Activated effector memory CD4-positive, alpha-beta T cell treated with Interleukin-2 at 50 U/mL for 16 hours (primary cell): ENCODE measurements around the gene RYR2.

Source experiments
- DNase-seq: peaks from one replicate; pipeline ENCODE4 v3.0.0-alpha.2; 2020

Gene RYR2

GRCh38 chr1:237033061-237033460 lies 8.9 kb upstream of the RYR2 start:
- DNase-seq: no peak

GRCh38 chr1:237033804-237034203 lies 8.2 kb upstream of the RYR2 start:
- DNase-seq: no peak

- no peak for DNase-seq
These were observed 6.2 kb upstream of the RYR2 start for GRCh38 chr1:237035759-237036158.

- DNase-seq: no peak
These were observed 3.8 kb upstream of the RYR2 start for GRCh38 chr1:237038211-237038610.

- DNase-seq: no peak
These were observed 1.2 kb upstream of the RYR2 start for GRCh38 chr1:237040823-237041222.

GRCh38 chr1:237041461-237041794 lies 556 bp upstream of the RYR2 start:
- DNase-seq: no peak

- no peak for DNase-seq
These were observed 525 bp downstream of the RYR2 start for GRCh38 chr1:237042526-237042891.

- DNase-seq: no peak
These were observed 1.1 kb downstream of the RYR2 start for GRCh38 chr1:237042892-237043576.

- DNase-seq: no peak
These were observed 2.1 kb downstream of the RYR2 start for GRCh38 chr1:237043846-237044636.

- DNase-seq: no peak
These were observed 3.5 kb downstream of the RYR2 start for GRCh38 chr1:237045278-237046016.

- DNase-seq: no peak
These were observed 6.8 kb downstream of the RYR2 start for GRCh38 chr1:237048803-237049202.

- no peak for DNase-seq
These were observed 8.2 kb downstream of the RYR2 start for GRCh38 chr1:237050185-237050584.

- DNase-seq: no peak
These were observed 8.9 kb downstream of the RYR2 start for GRCh38 chr1:237050915-237051314.

- DNase-seq: no peak
These were observed 12.3 kb downstream of the RYR2 start for GRCh38 chr1:237054313-237054712.

- DNase-seq: no peak
These were observed 16.5 kb downstream of the RYR2 start for GRCh38 chr1:237058470-237058869.

GRCh38 chr1:237059244-237059643 lies 17.3 kb downstream of the RYR2 start:
- DNase-seq: no peak

- DNase-seq: no peak
These were observed 21.0 kb downstream of the RYR2 start for GRCh38 chr1:237062976-237063375.

GRCh38 chr1:237065903-237066302 lies 23.9 kb downstream of the RYR2 start:
- no peak for DNase-seq

- DNase-seq: no peak
These were observed 28.5 kb downstream of the RYR2 start for GRCh38 chr1:237070519-237070918.

GRCh38 chr1:237071641-237072420 lies 29.8 kb downstream of the RYR2 start:
- DNase-seq: no peak

- DNase-seq: no peak
These were observed 32.6 kb downstream of the RYR2 start for GRCh38 chr1:237074371-237075117.

GRCh38 chr1:237084341-237085077 lies 42.5 kb downstream of the RYR2 start:
- no peak for DNase-seq
